ENCODE data around the gene KIDINS220.
"Not testable (repeated sequence)": the region's sequence is repeated elsewhere in the genome, so short reads cannot be mapped to it uniquely, and the experiment has no call there.

The KIDINS220 gene

GRCh38 chr2:8754106-8754776 is 83.2 kb downstream of the KIDINS220 start:
- DNase-seq (ENCODE audit: low read depth): no peak

DNA sequence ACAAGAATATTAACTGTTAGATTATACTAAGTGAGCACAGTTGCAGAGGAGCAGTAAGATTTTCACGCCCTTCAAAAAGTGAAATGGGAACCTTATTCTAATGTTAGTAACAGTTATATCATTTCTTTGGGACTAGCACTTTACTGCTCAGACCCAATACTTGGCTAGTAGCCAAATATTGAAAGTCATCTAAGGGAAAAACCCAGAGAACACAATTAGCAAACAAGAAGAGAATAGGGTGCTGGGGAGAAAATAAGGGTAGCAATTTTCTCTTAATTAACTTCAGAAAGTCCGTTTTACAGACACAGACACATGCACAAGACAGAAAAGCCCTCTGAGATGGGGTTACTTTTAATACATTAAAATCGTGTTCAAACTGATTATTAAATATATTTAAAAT is 83.8 kb downstream of the KIDINS220 start:
- no peak for DNase-seq (ENCODE audit: low read depth)

GRCh38 chr2:8752385-8752784 is 85.0 kb downstream of the KIDINS220 start:
- DNase-seq (ENCODE audit: low read depth): no peak

- no peak for DNase-seq (ENCODE audit: low read depth)
Measured at GRCh38 chr2:8750221-8750620, 87.2 kb downstream of the KIDINS220 start.

DNA sequence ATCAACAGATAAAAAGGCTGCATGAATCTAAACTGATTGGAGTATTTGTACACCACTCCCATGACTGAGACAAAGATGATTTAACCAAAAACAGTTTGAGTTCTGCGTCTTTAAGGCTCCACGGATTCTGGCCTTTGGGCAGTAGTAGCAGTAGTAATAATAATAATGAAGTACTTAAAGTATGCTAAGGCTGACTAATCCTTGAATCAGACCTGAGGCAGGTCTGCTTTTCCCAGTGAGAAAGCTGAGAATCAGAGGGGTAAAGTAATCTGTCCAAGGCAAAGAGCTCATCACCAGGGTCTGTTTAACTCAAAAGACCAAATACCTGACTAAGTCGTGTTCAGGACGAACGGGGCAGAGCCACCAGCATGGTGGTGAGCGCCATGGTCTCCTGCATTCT is 94.2 kb downstream of the KIDINS220 start:
- DNase-seq (ENCODE audit: low read depth): no peak

GRCh38 chr2:8740136-8740535 is 97.3 kb downstream of the KIDINS220 start:
- DNase-seq (ENCODE audit: low read depth): no peak

DNA sequence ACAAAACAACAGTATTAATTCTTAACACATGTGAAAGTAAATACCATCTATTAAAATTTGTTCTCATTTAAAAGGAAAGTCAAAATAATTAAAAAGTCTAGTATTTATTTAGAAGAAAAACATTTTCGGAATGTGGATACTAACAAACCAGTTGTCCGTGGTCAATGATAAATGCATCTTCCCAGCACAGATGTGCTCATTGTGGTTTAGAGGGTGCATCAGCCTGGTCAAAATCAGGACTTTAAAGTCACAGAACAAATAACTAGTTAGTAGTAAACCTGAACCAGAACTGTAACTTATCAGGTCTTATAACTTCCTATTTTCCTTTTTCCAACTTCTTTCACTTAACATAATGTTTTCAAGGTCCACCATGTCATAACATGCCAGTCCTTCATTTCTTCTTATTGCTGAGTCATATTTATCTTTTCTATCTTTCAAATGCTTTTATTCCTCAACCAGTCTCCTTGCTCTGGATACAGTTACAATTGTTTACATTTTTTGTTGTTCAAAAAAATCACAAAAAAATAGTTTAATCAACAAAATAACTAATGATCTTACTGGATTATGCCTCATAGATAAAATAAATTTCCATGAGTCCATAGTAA is 99.7 kb downstream of the KIDINS220 start:
- DNase-seq (ENCODE audit: low read depth): peak; percentile 27

- no peak for DNase-seq (ENCODE audit: low read depth)
Measured at GRCh38 chr2:8732601-8733000, 104.8 kb downstream of the KIDINS220 start.

- no peak for DNase-seq (ENCODE audit: low read depth)
Measured at GRCh38 chr2:8729939-8730338, 107.5 kb downstream of the KIDINS220 start.

DNA sequence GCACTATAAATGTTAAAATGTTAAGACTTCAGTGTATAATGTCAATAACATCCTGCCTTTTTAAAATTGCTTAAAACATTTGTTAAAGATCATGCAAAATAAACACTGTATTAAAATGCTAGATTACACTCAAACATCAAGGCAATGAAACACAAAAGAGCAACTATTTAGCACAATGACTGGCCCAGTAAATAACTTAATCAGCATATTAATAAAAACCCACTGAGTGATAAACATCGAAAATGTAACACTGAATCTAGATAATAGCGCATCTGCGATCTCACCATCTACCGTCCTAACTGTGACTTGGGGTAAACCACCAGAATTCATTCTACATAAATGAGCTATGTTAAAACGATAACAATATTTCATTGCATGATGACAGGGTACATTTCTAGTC is 108.3 kb downstream of the KIDINS220 start:
- not testable (repeated sequence) for DNase-seq (ENCODE audit: low read depth)

DNA sequence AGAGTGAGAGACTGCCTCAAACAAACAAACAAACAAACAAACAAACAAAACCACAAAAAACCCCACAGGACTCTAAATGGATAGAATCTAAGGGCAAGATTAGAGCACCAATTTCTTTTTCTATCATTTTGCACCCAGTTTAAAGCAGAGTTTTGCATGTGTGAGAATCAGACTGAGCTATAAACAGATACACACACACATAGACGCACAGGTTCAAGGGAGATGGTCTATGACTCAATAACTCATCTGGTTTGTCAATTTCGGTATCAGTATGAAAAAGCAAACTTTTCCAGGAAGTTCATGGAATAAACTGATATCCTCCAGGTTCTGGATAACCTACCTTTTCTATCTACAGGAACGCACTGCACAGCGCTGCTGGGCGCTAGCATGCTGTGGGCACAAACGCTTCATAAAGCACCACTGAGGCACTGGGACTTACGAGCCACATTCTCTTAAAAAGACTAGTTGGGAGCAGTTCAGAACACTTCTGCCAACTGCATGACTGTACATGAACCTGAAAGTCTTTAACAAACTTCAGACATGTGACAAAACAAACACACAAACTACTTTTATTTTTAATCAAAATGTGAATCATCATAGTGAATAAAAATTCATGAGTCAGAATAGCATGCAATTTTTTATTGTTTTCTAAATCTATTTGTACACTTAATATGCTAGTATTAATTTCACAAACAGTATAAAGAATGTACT is 109.0 kb downstream of the KIDINS220 start:
- no peak for DNase-seq (ENCODE audit: low read depth)

DNA sequence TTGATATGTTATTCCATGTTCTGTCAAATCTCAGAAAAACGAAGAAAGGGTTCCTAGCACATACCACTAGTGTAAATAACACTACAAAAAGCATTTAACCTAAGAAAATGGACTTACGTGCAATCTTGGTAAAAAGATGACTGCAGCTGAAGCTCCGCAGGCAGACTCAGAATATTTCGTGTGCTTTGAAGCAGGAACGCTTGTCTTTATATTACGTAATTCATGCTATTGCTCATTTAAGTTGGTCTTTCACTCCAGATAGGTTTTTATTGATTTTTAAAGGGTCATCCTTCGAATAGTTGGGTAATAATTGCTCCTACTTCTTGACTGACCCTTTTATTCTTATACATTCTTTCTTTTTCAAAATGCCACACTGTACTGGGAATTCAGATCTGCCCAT is 111.6 kb downstream of the KIDINS220 start:
- no peak for DNase-seq (ENCODE audit: low read depth)

GRCh38 chr2:8722986-8723385 is 114.4 kb downstream of the KIDINS220 start:
- DNase-seq (ENCODE audit: low read depth): no peak

DNA sequence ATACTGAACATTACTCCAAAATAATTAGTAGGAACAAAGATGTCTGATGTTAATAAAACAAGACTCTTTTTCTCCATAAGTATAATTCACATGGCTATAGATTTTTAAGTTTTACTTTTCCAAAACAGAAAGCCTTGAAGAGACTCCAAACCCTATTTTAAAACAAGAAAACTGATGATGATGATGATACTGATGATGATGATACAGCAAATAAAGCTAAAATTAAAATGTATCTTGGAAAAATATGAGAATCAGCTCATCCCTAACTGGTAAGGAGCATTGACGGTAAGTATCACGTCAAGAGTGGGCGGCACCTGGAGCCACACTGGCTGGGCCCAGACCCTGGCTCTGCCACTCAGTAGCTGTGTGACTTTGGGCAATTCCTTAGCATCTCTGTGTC is 116.0 kb downstream of the KIDINS220 start:
- no peak for DNase-seq (ENCODE audit: low read depth)

DNA sequence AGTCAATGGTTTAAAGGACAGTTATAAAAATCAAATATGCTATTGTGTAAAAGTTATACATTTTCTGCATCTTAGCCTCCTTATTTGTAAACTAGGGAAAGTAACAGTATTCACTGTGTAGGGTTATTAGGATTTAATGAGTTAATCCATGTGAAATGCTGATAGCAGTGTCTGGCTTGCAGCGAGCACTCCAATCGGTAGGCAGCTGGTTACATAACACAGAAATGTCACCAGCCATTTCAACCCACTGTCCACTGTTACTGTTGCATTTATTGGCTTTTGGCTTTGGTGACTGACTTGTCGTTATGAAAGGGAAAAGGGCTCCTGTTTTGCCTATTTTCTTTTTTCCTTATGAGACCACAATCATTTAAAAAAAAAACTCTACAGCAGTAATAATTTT is 116.7 kb downstream of the KIDINS220 start:
- no peak for DNase-seq (ENCODE audit: low read depth)

DNA sequence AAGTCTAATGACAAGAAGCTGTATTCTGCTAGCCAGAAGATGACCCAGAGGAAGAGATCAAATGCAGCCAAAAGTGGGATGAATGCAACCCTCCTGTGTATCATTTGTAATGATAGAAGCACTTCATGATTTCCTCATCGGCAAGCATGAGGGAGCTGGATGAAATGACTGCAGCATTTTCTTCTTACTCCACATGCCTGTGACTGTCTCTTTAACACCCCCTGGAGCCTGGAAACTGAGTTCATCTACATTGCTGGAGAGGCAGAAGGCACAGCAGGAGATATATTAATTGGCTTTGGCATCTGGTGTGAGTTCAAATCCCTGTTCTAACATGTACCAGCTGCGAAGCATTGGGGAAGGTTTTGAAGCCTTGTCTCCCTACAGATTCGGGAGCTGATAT is 117.9 kb downstream of the KIDINS220 start:
- peak; percentile 14 for DNase-seq (ENCODE audit: low read depth)

DNA sequence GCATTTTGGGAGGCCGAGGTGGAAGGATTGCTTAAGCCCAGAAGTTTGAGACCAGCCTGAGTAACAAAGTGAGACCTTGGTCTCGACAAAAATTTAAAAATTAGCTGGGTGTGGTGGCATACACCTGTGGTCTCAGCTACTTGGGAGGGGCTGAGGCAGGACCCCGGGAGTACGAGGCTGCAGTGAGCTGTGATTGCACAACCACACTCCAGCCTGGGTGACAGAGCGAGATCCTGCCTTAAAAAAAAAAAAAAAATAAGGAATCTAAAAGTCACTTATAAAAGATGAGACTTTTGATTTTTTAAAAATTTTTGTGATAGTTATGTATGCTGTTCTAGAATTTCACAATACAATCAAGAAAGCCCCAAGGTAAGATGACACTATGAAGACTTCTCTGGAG is 122.4 kb downstream of the KIDINS220 start:
- no peak for DNase-seq (ENCODE audit: low read depth)

DNA sequence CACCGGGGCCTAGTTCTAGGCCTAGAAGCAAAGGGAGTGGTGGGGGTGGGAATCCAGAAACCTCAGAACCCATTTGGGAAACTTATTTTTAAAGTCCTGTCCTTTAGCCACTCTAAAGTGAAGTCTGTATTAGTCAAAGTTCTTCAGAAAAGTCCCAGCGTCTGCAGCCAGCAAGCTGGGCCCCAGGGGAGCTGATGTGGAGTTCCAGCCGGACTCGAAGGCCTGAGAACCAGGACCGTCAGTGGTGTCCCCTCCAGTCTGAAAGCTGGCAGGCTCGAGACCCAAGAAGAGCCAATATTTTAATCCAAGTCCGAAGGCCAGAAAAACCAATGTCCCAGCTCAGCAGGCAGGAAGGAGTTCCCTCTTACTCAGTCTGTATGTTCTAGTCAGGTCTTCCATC is 123.1 kb downstream of the KIDINS220 start:
- DNase-seq (ENCODE audit: low read depth): no peak

DNA sequence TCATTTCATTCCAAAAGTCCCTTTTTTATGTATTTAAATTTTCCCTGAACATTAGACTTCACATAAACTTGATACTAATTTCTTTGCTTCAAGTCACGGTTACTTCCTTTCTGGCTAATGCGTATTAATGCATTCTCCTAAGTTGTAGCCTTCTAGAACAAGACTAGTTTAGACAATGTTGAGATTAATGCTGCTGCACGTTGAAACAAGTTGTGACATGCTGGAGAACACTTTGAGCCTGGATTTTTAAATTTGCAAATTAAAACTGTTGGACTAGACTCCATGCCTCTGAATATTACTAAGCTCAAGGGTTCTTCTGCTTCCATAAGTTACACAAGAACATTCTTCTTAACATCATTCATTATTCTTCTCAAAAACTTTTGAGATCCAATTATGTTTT is 126.5 kb downstream of the KIDINS220 start:
- DNase-seq (ENCODE audit: low read depth): no peak

- DNase-seq (ENCODE audit: low read depth): no peak
Measured at GRCh38 chr2:8709611-8710010, 127.8 kb downstream of the KIDINS220 start.

DNA sequence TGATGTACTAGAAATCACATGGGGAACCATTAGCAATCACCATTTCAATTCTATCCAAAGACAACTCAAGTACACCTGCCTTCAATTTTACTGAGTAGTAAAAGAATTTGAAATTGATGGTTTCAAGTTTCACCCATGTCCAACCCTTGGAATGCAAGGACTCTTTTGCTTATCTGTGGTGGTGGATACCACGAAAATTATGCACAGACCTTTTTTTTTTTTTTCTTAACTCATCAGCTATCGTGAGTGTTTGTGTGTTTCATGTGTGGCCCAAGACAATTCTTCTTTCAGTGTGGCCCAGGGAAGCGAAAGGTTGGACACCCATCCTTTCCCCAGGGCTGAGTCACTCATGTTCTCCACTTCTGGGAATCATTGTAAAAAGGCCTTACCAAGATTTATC is 132.5 kb downstream of the KIDINS220 start:
- no peak for DNase-seq (ENCODE audit: low read depth)

- no peak for DNase-seq (ENCODE audit: low read depth)
Measured at GRCh38 chr2:8701681-8702379, 135.6 kb downstream of the KIDINS220 start.

DNA sequence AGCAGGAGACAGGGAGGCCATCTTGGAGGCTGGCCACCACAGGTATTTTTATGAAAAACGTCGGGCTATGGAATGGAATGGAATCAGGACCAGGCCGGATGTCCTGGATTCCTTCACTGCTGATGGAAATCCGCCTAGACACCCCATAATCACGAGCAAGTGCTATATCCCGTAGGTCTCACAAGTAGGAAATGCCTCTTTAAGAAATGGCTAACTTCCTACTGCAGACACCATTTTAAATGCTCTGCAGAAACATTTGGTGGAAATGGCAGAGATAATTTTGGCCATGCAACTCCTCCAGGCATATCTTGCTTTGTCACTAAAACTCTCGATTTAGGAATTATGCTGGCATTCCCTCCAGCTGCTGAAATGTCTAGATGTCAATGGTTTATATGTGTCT is 137.6 kb downstream of the KIDINS220 start:
- DNase-seq (ENCODE audit: low read depth): no peak
